Activated CD4-positive, alpha-beta memory T cell treated with anti-CD3 and anti-CD28 coated beads, Interleukin-2, amount 10 ng/mL, durations not matched to agents 7 days and 5 days (primary cell): ENCODE results near the gene TIPIN. TPM values are rescaled to one million over a fixed set of nuclear protein-coding genes. Genes with fewer than 3 reads are reported as not detected.
"Not testable (repeated sequence)": the region's sequence is repeated elsewhere in the genome, so short reads cannot be mapped to it uniquely, and the experiment has no call there.

Experiments
- CTCF ChIA-PET: fragments of 350-600 bp; sonication (Branson Sonifier 250); formaldehyde crosslinking; loops from one replicate; lab custom pipeline; 2021; ENCODE audit warnings: antibody characterized with exemption, inconsistent platforms; lab: Charles Lee
- POLR2A ChIA-PET: fragments of 350-600 bp; sonication (Branson Sonifier 250); formaldehyde crosslinking; loops from one replicate; lab custom pipeline; 2021; ENCODE audit warnings: antibody characterized with exemption; lab: Charles Lee
- DNase-seq: peaks from one replicate; pipeline ENCODE4 v3.0.0-alpha.2; 2020
- H3K27ac Mint-ChIP-seq: one replicate; pipeline ENCODE4 v1.8.0; 2021; ENCODE audit warnings: mild to moderate bottlenecking, mixed read lengths
- H3K27me3 Mint-ChIP-seq: one replicate; pipeline ENCODE4 v1.8.0; 2021; ENCODE audit warnings: mixed read lengths
- H3K36me3 Mint-ChIP-seq: one replicate; pipeline ENCODE4 v1.8.0; 2021; ENCODE audit warnings: low read depth, mixed read lengths
- H3K4me1 Mint-ChIP-seq: one replicate; pipeline ENCODE4 v1.8.0; 2021; ENCODE audit warnings: mixed read lengths
- H3K4me3 Mint-ChIP-seq: one replicate; pipeline ENCODE4 v1.8.0; 2021; ENCODE audit warnings: mild to moderate bottlenecking, mixed read lengths
- H3K9me3 Mint-ChIP-seq: one replicate; pipeline ENCODE4 v1.8.0; 2021; ENCODE audit warnings: mixed read lengths
- total RNA-seq, 2 experiments: library from RNA; stranded (reverse); gene quantifications; one replicate each; pipeline ENCODE4 v1.2.3, GENCODE V29; 2021

The TIPIN gene
- total RNA-seq, 2 experiments from 2014 or later = 27.2 to 28.9 TPM

DNA sequence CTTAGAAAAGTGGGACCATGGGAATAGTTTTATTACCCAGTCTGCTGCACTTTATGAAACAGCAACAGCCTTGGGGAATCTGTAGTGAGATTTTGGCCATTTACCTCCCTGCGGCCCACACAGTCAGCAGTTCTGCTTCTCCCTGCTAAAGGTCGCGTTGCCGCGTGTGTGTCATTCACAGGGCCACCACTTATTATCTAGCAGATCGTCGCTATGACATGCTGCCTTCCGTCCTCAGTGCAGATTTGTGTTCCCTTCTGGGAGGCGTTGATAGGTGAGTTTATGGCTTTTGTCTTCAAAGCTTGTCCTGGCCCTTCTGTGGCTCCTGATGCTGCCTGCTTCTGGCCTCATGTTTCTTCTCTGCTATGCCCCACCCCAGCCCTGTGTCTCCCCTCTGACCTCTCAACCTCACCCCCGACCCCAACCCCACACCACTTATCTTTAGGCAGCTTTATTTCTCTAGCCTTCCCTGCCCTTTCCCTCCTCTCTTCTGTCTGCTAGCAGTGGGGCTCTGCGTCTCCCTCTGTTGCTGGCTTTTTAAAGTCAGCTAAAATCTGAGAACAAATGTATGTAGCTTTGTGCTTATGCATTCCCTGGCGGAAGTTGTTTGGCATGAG lies 33.1 kb downstream of the TIPIN start:
- ChIA-PET POLR2A (no interaction called here), CTCF (no interaction called here)
- Mint-ChIP-seq H3K9me3 (no peaks in the 10 kb centered on the region), H3K36me3 (peaks cover 44% of the 10 kb centered on the region), H3K27ac (no peak overlapping the region), H3K27me3 (no peaks in the 10 kb centered on the region), H3K4me3 (no peak overlapping the region), H3K4me1 (no peaks in the 10 kb centered on the region)
- DNase-seq = no peak

DNA sequence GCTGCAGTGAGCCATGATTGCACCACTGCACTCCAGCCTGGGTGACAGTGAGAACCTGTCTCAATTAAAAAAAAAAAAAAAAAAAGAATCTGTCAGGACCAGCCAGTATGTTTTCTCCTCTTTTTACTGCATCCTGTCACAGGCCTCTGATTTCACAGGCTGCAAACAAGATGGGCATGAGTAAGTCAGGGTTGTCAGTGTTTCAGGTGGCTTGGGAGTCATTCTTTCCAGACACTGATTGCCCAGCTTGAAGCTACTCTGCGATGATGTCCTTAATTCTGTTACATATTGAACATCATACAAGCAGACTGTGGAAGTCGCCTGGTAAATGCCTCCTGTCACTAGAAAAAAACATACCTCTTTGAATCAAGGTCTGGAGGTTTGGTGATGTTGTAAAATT lies 44.3 kb downstream of the TIPIN start:
- DNase-seq = no peak
- POLR2A ChIA-PET = interaction anchor here (1.2 to 1.9 kb wide), 2 partner anchors 10 to 186 kb away, joined by 4 to 6 read pairs; partner anchors contain the start of gene SNAPC5
- Mint-ChIP-seq H3K4me1 (no peaks in the 10 kb centered on the region), H3K27me3 (no peaks in the 10 kb centered on the region), H3K4me3 (no peak overlapping the region), H3K9me3 (no peaks in the 10 kb centered on the region), H3K27ac (no peak overlapping the region), H3K36me3 (peaks cover 55% of the 10 kb centered on the region)
- CTCF ChIA-PET = no interaction called here

DNA sequence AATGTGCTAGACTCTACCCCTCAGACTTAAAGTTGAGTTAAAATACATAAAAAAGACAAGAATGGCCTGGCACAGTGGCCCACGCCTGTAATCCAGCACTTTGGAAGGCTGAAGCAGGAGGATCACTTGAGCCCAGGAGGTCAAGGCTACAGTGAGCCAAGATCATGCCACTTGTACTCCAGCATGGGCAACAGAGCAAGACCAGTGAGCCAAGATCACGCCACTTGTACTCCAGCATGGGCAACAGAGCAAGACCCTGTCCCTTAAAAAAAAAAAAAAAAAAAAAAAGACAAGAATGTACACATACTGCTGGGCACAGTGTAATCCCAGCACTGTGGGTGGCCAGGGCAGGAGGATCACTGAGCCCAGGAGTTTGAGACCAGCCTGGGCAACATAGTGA lies 45.7 kb downstream of the TIPIN start:
- Mint-ChIP-seq H3K9me3 (no peaks in the 10 kb centered on the region), H3K4me3 (no peak overlapping the region), H3K27me3 (no peaks in the 10 kb centered on the region), H3K27ac (no peak overlapping the region), H3K4me1 (no peaks in the 10 kb centered on the region), H3K36me3 (peaks cover 51% of the 10 kb centered on the region)
- ChIA-PET CTCF (no interaction called here), POLR2A (no interaction called here)
- DNase-seq = no peak

DNA sequence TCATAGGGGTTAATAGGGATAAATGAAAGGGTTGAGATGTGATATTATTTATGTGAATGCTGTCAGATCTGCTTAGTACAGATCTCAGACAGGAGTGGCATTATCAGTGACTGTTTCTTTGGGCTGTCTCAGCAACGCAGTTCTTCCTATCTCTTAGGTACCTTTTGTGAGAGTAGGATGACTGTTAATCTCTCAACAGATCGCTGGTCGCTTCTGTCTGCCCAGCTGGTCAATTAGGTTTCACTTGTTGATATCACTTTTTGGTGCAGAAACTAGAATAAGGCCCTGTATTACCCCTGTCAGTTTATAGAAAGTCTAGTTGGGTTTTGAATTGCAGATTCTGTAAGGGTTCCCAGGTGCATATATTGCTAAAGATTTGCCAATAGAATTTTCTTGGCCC lies 46.7 kb downstream of the TIPIN start:
- H3K27ac Mint-ChIP-seq = no peak overlapping the region
- ChIA-PET POLR2A (no interaction called here), CTCF (no interaction called here)
- H3K27me3 Mint-ChIP-seq = no peaks in the 10 kb centered on the region
- H3K4me1 Mint-ChIP-seq = peaks cover 1% of the 10 kb centered on the region
- peaks cover 44% of the 10 kb centered on the region for H3K36me3 Mint-ChIP-seq
- DNase-seq = no peak
- no peaks in the 10 kb centered on the region for H3K9me3 Mint-ChIP-seq
- H3K4me3 Mint-ChIP-seq = no peak overlapping the region

DNA sequence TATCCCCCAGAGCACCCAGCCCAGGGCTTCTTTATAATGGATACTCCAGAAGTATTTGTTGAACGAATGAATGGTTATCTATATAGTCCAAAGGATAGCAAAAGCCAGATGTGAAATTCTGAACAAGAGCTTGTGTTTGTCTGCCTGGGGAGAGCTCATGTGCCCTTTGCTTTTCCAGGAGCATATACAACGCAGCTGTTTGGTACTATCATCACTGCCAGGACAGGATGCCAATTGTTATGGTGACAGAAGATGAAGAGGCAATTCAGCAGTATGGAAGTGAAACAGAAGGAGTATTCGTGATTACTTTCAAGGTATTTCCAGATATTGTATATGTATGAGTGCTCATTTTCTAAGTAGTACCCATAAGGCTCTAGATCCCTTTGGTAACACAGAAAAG lies 48.0 kb downstream of the TIPIN start:
- Mint-ChIP-seq H3K4me1 (peaks cover 1% of the 10 kb centered on the region), H3K4me3 (no peak overlapping the region), H3K27me3 (no peaks in the 10 kb centered on the region), H3K27ac (no peak overlapping the region), H3K9me3 (no peaks in the 10 kb centered on the region), H3K36me3 (peaks cover 44% of the 10 kb centered on the region)
- POLR2A ChIA-PET = interaction anchor here (1.0 to 1.2 kb wide), 2 partner anchors 9 to 15 kb away, joined by 3 to 4 read pairs; partner anchors contain the start of gene DIS3L
- CTCF ChIA-PET = interaction anchor here (0.6 kb wide), 1 partner anchor 154 kb away, joined by 3 read pairs; no protein-coding TSS in a partner anchor
- DNase-seq = no peak

DNA sequence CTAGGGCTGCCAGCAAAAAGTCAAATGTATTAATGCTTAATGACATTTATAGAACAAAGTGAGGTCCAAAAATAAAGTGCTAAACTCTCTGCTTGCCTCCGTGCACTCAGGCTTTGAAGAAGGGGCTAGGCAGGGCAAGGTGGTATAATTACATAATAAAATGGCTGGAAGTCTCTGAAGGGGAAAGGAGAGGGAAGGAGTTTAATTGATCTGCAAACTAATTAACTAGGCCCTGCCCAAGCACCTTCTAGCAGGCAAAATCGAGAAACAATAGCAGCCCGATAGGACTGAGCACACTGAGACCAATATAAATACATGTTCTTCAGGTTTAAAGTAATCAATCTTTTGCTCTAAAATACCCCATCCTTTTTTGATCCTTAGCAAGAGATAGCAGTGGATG lies 50.1 kb downstream of the TIPIN start:
- peaks cover 1% of the 10 kb centered on the region for H3K4me1 Mint-ChIP-seq
- H3K27me3 Mint-ChIP-seq = no peaks in the 10 kb centered on the region
- CTCF ChIA-PET = no interaction called here
- no peak for DNase-seq
- no peaks in the 10 kb centered on the region for H3K9me3 Mint-ChIP-seq
- H3K4me3 Mint-ChIP-seq = no peak overlapping the region
- no peak overlapping the region for H3K27ac Mint-ChIP-seq
- POLR2A ChIA-PET = interaction anchor here (2.2 kb wide), 1 partner anchor 12 kb away, joined by 5 read pairs; no protein-coding TSS in a partner anchor
- H3K36me3 Mint-ChIP-seq = peaks cover 37% of the 10 kb centered on the region

DNA sequence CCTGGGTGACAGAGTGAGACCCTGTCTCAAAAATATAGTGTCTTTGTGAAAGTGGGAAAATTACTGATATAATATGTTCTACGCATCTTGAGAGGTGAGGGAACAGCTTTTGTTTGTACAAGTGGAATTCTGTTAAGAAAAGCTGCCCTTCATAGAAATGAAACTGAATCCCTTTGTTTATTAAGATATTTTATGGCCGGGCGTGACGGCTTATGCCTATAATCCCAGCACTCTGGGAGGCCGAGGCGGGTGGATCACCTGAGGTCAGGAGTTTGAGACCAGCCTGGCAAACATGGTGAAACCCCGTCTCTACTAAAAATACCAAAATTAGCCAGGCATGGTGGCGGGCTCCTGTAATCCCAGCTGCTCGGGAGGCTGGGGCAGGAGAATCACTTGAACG lies 52.1 kb downstream of the TIPIN start:
- H3K9me3 Mint-ChIP-seq, H3K4me3 Mint-ChIP-seq, DNase-seq, H3K27ac Mint-ChIP-seq, POLR2A ChIA-PET, CTCF ChIA-PET, H3K27me3 Mint-ChIP-seq, H3K4me1 Mint-ChIP-seq: not testable (repeated sequence)
- peaks cover 20% of the 10 kb centered on the region for H3K36me3 Mint-ChIP-seq

DNA sequence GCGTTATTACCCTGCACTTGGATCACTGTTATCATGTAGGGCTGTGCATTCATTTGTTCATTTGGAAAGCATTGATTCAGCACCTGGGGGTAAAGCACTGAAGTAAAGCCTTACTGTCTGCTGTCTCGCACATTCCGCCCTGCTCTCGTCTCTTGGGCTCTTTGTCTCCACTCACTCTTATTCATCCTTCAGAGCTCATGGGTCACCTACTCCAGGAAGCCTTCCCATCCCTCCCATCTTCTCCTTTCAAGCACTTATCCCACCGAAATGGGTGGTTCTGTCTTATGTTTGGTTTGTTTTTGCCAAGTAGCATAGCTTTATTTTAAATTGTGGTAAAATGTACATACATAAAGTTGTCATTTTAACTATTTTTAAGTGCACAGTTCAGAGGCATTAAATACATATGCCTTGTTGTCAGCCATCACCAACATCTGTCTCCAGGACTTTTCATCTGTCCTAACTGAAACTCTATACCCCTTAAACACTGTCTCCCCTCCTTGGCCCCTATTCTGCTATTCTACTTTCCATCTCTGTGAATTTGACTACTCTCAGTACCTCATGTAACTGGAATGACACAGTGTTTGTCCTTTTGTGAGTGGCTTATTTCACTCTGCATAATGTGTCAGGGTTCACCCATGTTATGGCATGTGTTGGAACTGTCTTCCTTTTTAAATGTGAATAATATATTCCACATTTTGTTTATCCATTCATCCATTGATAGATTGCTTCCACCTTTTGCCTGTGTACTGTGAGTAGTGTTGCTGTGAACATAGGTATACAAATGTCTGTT lies 53.8 kb downstream of the TIPIN start:
- no peak overlapping the region for H3K4me3 Mint-ChIP-seq
- H3K9me3 Mint-ChIP-seq = no peaks in the 10 kb centered on the region
- DNase-seq = no peak
- ChIA-PET CTCF (interaction anchor here (0.9 kb wide), 1 partner anchor 196 kb away, joined by 3 read pairs; no protein-coding TSS in a partner anchor), POLR2A (interaction anchor here (0.9 to 1.1 kb wide), 2 partner anchors 8 to 9 kb away, joined by 4 to 5 read pairs; no protein-coding TSS in a partner anchor)
- peaks cover 8% of the 10 kb centered on the region for H3K36me3 Mint-ChIP-seq
- H3K27ac Mint-ChIP-seq = no peak overlapping the region
- H3K4me1 Mint-ChIP-seq = peaks cover 1% of the 10 kb centered on the region
- H3K27me3 Mint-ChIP-seq = no peaks in the 10 kb centered on the region

DNA sequence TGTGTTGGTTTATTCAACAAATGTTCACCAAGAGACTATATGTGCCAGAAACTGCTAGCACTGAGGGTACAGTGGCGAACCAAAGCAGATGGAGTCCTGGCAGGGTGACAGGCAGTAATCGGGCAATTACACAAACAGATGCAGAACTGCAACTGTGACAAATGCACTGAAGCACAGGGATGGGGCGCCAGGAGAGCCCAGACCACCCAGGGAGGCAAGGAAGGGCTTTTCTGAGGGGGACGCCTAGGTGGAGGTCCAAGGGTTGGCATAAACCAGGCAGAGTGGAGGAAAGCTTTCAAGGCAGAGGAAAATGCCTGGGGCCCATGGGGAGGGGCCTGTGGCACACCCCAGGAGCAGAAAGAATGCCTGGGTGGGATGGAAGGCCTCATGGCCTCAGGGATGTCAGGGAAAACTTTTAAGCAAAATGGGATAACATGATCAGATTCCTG lies 57.7 kb downstream of the TIPIN start:
- DNase-seq = no peak
- no peaks in the 10 kb centered on the region for H3K27me3 Mint-ChIP-seq
- peaks cover 24% of the 10 kb centered on the region for H3K4me1 Mint-ChIP-seq
- H3K36me3 Mint-ChIP-seq = peaks cover 6% of the 10 kb centered on the region
- no peak overlapping the region for H3K4me3 Mint-ChIP-seq
- no peak overlapping the region for H3K27ac Mint-ChIP-seq
- ChIA-PET CTCF (interaction anchor here (0.7 kb wide), 1 partner anchor 38 kb away, joined by 3 read pairs; no protein-coding TSS in a partner anchor), POLR2A (no interaction called here)
- no peaks in the 10 kb centered on the region for H3K9me3 Mint-ChIP-seq

DNA sequence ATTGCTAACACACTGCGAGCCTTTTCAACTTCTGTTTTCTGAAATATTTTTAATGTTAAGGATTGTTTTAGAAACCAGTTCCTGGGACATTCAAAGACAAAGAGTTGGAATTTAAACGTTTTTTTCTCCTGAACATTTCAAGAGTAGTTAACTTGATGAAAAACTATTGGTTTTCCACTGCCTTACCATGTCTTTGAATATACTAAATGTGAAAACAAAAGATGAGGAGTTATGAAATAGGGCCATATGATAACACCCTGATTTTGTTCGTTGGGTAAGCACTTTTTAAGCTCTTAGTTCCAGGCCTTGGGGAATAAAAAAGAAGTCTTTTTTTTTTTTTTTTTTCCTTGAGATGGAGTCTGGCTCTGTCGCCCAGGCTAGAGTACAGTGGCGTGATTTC lies 60.3 kb downstream of the TIPIN start:
- no peak for DNase-seq
- peaks cover 38% of the 10 kb centered on the region for H3K4me1 Mint-ChIP-seq
- no peaks in the 10 kb centered on the region for H3K27me3 Mint-ChIP-seq
- H3K4me3 Mint-ChIP-seq = no peak overlapping the region
- H3K9me3 Mint-ChIP-seq = no peaks in the 10 kb centered on the region
- no peak overlapping the region for H3K27ac Mint-ChIP-seq
- CTCF ChIA-PET = interaction anchor here (0.6 to 2.6 kb wide), 3 partner anchors 60 to 202 kb away, joined by 3 to 21 read pairs (median 4); partner anchors contain the start of genes SNAPC5 and TIPIN
- peaks cover 6% of the 10 kb centered on the region for H3K36me3 Mint-ChIP-seq
- POLR2A ChIA-PET = interaction anchor here (0.9 to 1.2 kb wide), 2 partner anchors 89 to 209 kb away, joined by 3 read pairs; partner anchors contain the start of gene ZWILCH

DNA sequence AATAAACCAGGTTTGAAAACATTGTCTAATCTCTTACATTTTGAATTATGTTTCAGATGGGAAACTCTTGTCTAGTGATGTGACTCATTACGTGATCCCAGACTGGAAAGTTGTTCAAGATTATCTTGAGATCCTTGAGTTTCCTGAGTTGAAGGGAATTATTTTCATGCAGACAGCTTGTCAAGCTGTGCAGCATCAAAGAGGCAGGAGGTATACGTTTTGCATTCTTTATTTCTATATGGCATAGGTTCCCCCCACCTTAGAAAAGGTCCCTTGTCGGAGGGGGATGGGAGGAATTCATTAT lies 61.6 kb downstream of the TIPIN start:
- Mint-ChIP-seq H3K36me3 (peaks cover 6% of the 10 kb centered on the region), H3K27ac (peak overlapping the region; percentile 91), H3K4me3 (peak overlapping the region; percentile 83), H3K9me3 (no peaks in the 10 kb centered on the region), H3K27me3 (no peaks in the 10 kb centered on the region), H3K4me1 (peaks cover 48% of the 10 kb centered on the region)
- ChIA-PET POLR2A (interaction anchor here (0.9 to 5.2 kb wide), 14 partner anchors 8 to 778 kb away, joined by 3 to 51 read pairs (median 6); partner anchors contain the start of genes DPP8, INTS14, MAP2K1 and RAB11A), CTCF (interaction anchor here (0.6 to 2.6 kb wide), 6 partner anchors 62 to 423 kb away, joined by 3 to 21 read pairs (median 4); partner anchors contain the start of genes MAP2K1, SNAPC5, TIPIN and ZWILCH)
- no peak for DNase-seq

DNA sequence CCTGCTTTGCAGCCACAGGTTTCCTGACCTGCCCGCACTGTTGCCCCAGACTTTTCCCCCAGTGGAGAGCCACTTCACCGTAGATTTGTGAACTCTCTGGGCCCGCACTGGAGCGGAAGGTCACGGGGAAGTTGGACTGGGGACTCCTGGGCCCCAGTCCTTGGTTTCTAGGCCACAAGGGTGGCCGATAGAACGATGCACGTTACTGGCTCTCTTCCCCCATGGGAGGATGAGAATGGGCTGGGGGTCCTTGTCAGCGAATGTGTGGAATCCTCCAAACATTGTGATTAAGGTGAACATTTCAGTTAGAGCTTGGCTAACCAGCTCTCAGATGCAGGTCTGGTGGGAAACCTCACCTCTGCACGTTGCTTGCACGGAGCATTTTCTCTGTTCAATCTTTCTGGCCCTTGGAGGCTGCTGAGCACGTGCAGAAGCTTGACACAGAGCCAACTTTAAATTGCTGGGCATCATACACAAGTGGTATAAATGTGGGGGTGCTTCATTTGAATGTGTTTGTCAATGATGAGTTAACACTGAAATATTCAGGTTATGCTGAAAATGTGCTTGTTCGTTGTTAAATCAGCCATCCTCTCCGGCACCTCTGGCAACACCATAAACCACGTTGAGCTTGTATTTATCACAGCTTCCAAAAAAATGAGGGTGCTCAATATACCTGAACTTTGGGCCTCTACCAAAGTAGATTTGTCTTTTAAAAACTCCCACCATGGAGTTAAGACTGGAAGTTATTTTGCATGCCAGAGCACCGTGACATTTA lies 62.1 kb downstream of the TIPIN start:
- H3K27ac Mint-ChIP-seq = peak overlapping the region; percentile 91
- no peak for DNase-seq

More for the DNA sequence above, 62.1 kb downstream of the TIPIN start:
- Mint-ChIP-seq H3K9me3 (no peaks in the 10 kb centered on the region), H3K27me3 (no peaks in the 10 kb centered on the region), H3K4me3 (peak overlapping the region; percentile 83), H3K4me1 (peaks cover 52% of the 10 kb centered on the region), H3K36me3 (peaks cover 6% of the 10 kb centered on the region)
- CTCF ChIA-PET = interaction anchor here (0.9 to 2.6 kb wide), 6 partner anchors 60 to 211 kb away, joined by 3 to 21 read pairs (median 4); partner anchors contain the start of genes MAP2K1, SNAPC5, TIPIN and ZWILCH
- POLR2A ChIA-PET = interaction anchor here (0.7 to 5.2 kb wide), 17 partner anchors 8 to 989 kb away, joined by 3 to 51 read pairs (median 6); partner anchors contain the start of genes DPP8, INTS14, MAP2K1 and RAB11A
